AG09319 (cell line): ENCODE measurements around the gene PRLR.

Experiments used
- DNase-seq: peaks from one replicate; pipeline ENCODE4 v3.0.0-alpha.2; 2010; ENCODE audit warnings: low read depth; ENCODE audit errors: extremely low read depth
- CTCF ChIP-seq: IDR thresholded peaks from 2 replicates; pipeline ENCODE4 v1.5.1; 2011; ENCODE audit warnings: low read depth, mild to moderate bottlenecking, inconsistent platforms, low read length, moderate library complexity

Gene PRLR

GRCh38 chr5:35129921-35130485 is 100.3 kb downstream of the PRLR start:
- no peak for TF ChIP-seq CTCF
- DNase-seq = no peak

- TF ChIP-seq CTCF = no peak
- peak; percentile 39 for DNase-seq
These were observed 101.0 kb downstream of the PRLR start for GRCh38 chr5:35129276-35129675.

- no peak for DNase-seq
- TF ChIP-seq CTCF = no peak
These were observed 103.3 kb downstream of the PRLR start for GRCh38 chr5:35127006-35127405.

GRCh38 chr5:35125746-35126145 is 104.5 kb downstream of the PRLR start:
- no peak for DNase-seq

GRCh38 chr5:35124932-35125331 is 105.4 kb downstream of the PRLR start:
- DNase-seq = no peak
- no peak for TF ChIP-seq CTCF

More at GRCh38 chr5:35125746-35126145, 104.5 kb downstream of the PRLR start:
- no peak for TF ChIP-seq CTCF

- TF ChIP-seq CTCF = no peak
- DNase-seq = no peak
These were observed 107.5 kb downstream of the PRLR start for GRCh38 chr5:35122819-35123218.

- TF ChIP-seq CTCF = no peak
These were observed 109.6 kb downstream of the PRLR start for GRCh38 chr5:35120715-35121114.

More at GRCh38 chr5:35120715-35121114, 109.6 kb downstream of the PRLR start:
- no peak for DNase-seq
